Measurements from ENCODE around the gene CRYBA2. TPM values are rescaled to one million over a fixed set of nuclear protein-coding genes. Genes with fewer than 3 reads are reported as not detected.

The CRYBA2 gene
- not detected for total RNA-seq

DNA sequence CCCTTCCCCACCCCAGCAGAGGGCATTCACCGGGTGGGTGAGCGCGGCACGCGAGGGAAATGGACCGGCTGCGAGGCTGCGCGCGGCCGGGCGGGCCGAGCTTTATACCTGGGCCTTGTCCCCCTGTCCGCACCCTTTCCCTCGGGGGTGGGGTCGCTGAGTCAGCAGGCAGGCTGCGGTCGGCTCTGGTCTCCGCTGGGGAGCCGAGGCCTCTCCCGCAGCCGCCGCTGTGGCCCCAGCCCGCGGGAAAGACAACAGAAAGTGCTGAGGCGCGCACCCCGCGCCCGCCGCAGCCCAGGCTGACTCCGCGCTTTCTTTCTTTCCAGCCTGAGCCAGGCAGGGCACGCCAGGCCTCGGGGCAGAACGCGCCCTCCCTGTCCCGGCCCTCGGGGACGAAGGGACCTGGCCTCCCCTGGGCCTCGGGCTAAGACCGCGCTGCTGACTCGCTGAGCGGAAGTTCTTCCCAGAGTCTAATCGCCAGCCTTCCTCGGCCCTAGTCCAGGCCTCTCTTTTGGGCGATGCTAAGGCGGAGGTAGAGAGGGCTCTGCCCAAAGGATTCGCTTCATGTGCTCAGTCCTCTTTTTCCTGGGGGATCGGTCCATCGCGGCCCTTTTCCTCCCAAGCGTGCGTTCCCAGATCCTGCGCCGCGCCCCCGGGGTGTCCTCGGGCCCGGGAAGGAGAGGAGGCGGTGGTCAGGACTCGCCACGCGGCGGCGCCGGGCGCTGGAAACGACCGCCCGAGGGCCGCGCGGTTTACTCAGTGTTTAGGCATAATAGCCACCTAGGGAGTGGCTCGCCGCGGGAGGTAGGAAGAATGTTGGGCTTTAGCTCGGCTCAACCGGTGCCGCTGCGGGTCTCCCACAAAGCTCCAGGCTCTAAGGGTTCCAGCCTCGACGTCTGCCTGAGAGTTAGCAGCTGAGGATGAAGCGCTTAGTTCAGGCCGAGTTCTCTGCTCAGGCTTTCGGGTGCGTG is at the start of gene CRYBA2:
TSS of gene CRYBA2 (minus strand) at position 78 of the 971 bp plus-strand sequence. CDS start 246 bp downstream, outside the sequence.
- H3K27me3 Mint-ChIP-seq = peaks cover 86% of the 10 kb centered on the region
- H3K4me1 Mint-ChIP-seq = peaks cover 8% of the 10 kb centered on the region
- H3K4me3 Mint-ChIP-seq = no peak within 1 kb of the TSS
- no peaks in the 10 kb centered on the region for H3K36me3 Mint-ChIP-seq (ENCODE audit: low read depth)
- H3K27ac Mint-ChIP-seq = no peak within 1 kb of the TSS
- POLR2A ChIA-PET = no interaction called here
- no peak for DNase-seq
- CTCF ChIA-PET = interaction anchor here (0.9 to 7.4 kb wide), 7 partner anchors 13 to 126 kb away, joined by 3 to 51 read pairs (median 5); no protein-coding TSS in a partner anchor
- H3K9me3 Mint-ChIP-seq = no peaks in the 10 kb centered on the region

DNA sequence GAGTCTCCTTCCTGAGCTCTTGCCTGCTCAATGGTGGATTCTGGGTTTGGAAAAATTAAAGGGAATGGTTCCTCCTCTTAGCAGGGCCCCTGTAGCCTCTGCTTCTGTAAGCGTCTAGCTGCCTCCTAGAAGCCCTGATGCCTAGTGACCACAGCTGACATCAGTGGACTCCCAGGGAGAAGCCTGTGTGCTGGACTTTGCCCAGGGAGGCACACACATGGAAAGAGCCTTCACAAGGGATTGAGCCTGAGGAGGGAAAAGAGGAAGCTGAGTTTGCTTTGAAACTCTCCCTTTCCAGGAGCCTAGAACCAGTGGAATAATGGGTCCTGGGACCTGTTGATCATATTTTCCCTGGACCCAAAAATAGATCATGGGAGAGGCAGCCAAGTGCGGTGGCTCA is 49.5 kb upstream of the CRYBA2 start:
- Mint-ChIP-seq H3K27ac (no peak overlapping the region), H3K9me3 (no peaks in the 10 kb centered on the region), H3K36me3 (ENCODE audit: low read depth) (no peaks in the 10 kb centered on the region), H3K4me1 (peaks cover 4% of the 10 kb centered on the region), H3K4me3 (no peak overlapping the region), H3K27me3 (peaks cover 45% of the 10 kb centered on the region)
- CTCF ChIA-PET = interaction anchor here (0.9 to 5.1 kb wide), 6 partner anchors 13 to 252 kb away, joined by 3 to 27 read pairs (median 6); no protein-coding TSS in a partner anchor
- POLR2A ChIA-PET = no interaction called here
- DNase-seq = no peak

GRCh38 chr2:219042157-219042556 is 48.9 kb upstream of the CRYBA2 start:
- Mint-ChIP-seq H3K9me3 (no peaks in the 10 kb centered on the region), H3K4me3 (no peak overlapping the region), H3K4me1 (peaks cover 4% of the 10 kb centered on the region), H3K27ac (no peak overlapping the region), H3K27me3 (peaks cover 45% of the 10 kb centered on the region), H3K36me3 (ENCODE audit: low read depth) (no peaks in the 10 kb centered on the region)
- POLR2A ChIA-PET = no interaction called here
- DNase-seq = no peak
- CTCF ChIA-PET = interaction anchor here (0.8 to 5.1 kb wide), 7 partner anchors 12 to 253 kb away, joined by 3 to 27 read pairs (median 6); no protein-coding TSS in a partner anchor

GRCh38 chr2:219041252-219041651 is 48.0 kb upstream of the CRYBA2 start, which contains the start of gene CFAP65:
Gene CFAP65 (minus strand): TSS chr2:219041516. CDS start chr2:219039048, 2,468 bp downstream.
- H3K4me1 Mint-ChIP-seq = peaks cover 4% of the 10 kb centered on the region
- DNase-seq = peak; percentile 31
- H3K4me3 Mint-ChIP-seq = no peak within 1 kb of the TSS
- no peak within 1 kb of the TSS for H3K27ac Mint-ChIP-seq
- peaks cover 42% of the 10 kb centered on the region for H3K27me3 Mint-ChIP-seq
- H3K36me3 Mint-ChIP-seq (ENCODE audit: low read depth) = no peaks in the 10 kb centered on the region
- POLR2A ChIA-PET = no interaction called here
- no peaks in the 10 kb centered on the region for H3K9me3 Mint-ChIP-seq
- CTCF ChIA-PET = interaction anchor here (0.7 to 5.1 kb wide), 6 partner anchors 11 to 113 kb away, joined by 3 to 27 read pairs (median 4); no protein-coding TSS in a partner anchor

GRCh38 chr2:219038600-219038999 is 45.4 kb upstream of the CRYBA2 start:
- ChIA-PET CTCF (interaction anchor here (5.1 kb wide), 1 partner anchor 9 kb away, joined by 27 read pairs; no protein-coding TSS in a partner anchor), POLR2A (no interaction called here)
- Mint-ChIP-seq H3K36me3 (ENCODE audit: low read depth) (no peaks in the 10 kb centered on the region), H3K4me3 (no peak overlapping the region), H3K9me3 (no peaks in the 10 kb centered on the region), H3K27me3 (peaks cover 55% of the 10 kb centered on the region), H3K27ac (no peak overlapping the region), H3K4me1 (peaks cover 4% of the 10 kb centered on the region)
- no peak for DNase-seq

GRCh38 chr2:219037783-219038499 is 44.7 kb upstream of the CRYBA2 start:
- Mint-ChIP-seq H3K4me1 (peaks cover 4% of the 10 kb centered on the region), H3K9me3 (no peaks in the 10 kb centered on the region), H3K27ac (no peak overlapping the region), H3K36me3 (ENCODE audit: low read depth) (no peaks in the 10 kb centered on the region), H3K4me3 (no peak overlapping the region), H3K27me3 (peaks cover 57% of the 10 kb centered on the region)
- DNase-seq = no peak
- CTCF ChIA-PET = interaction anchor here (1.0 kb wide), 1 partner anchor 33 kb away, joined by 3 read pairs; no protein-coding TSS in a partner anchor
- POLR2A ChIA-PET = no interaction called here

DNA sequence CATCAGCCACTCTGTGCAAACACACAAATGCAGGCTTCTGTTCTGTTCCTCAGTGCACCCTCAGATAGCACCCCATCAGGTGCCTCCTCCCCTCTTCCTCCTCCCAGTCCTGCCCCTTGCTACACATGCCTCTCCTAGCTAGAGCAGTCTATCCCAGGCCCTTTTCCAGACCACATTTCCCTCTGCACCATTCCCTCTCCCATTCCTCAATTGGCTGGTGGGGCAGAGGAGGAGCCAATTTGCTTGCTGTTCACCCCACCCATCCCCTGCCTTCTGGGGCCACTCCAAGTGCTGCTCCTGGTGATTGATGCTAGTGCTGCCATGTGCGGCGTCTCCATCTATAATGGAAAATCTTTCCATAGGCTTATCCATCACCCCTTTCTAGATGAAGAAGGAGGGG is 42.7 kb upstream of the CRYBA2 start:
- CTCF ChIA-PET = no interaction called here
- Mint-ChIP-seq H3K27me3 (peaks cover 51% of the 10 kb centered on the region), H3K27ac (no peak overlapping the region), H3K4me1 (no peaks in the 10 kb centered on the region), H3K9me3 (no peaks in the 10 kb centered on the region), H3K36me3 (ENCODE audit: low read depth) (no peaks in the 10 kb centered on the region), H3K4me3 (no peak overlapping the region)
- POLR2A ChIA-PET = no interaction called here
- DNase-seq = no peak

DNA sequence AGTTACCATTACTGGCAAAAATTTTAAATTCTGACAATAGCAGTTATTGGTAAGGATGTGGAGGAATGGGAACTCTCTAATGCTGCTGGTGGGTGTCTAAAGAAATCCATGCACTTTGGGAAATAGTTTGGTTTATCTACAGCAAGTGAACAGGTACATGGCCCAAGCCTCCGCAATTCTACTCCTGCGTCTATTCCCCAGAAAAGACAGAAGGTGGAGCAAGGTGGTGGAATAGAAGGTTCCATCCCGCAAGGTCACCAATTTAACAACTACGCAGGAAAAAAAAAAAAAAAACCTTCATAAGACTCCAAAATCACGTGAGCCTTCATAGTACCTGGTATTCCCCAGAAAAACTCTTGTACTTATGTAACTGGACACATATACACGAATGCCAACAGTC is 41.6 kb upstream of the CRYBA2 start:
- Mint-ChIP-seq H3K4me1 (no peaks in the 10 kb centered on the region), H3K4me3 (no peak overlapping the region), H3K9me3 (no peaks in the 10 kb centered on the region), H3K27me3 (peaks cover 42% of the 10 kb centered on the region), H3K27ac (no peak overlapping the region), H3K36me3 (ENCODE audit: low read depth) (no peaks in the 10 kb centered on the region)
- ChIA-PET CTCF (no interaction called here), POLR2A (no interaction called here)
- no peak for DNase-seq

DNA sequence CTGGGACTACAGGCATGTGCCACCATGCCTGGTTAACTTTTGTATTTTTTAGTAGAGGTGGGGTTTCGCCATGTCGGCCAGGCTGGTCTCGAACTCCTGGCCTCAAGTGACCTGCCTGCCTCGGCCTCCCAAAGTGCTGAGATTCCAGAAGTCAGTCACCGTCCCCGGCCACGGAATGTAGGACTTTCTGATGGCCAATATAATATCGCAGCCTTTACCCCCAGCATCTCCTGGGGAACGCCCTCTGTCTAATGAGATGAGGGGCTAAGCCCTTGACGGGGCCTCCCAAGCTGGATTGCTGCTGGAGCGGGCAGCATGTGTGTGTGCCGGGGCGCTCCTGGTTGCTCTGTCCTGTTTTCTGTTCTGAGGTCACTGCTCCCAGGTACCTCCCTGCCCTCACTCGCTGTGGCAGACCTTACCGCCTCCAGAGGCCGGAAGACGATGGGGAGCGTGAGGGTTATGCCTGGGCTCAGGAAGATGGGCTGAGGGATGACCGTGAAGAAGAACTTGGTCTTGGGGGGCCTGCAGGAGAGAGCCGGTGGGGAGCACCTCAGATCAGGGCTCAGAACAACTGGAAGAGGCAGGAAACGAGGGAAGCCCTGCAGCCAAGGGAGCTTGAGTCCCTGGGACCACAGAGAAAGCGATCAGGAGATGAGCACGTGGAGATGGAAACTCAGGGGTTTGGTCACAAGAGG is 39.0 kb upstream of the CRYBA2 start:
- ChIA-PET POLR2A (no interaction called here), CTCF (interaction anchor here (4.6 kb wide), 1 partner anchor 123 kb away, joined by 76 read pairs; no protein-coding TSS in a partner anchor)
- H3K27me3 Mint-ChIP-seq = peaks cover 33% of the 10 kb centered on the region
- no peaks in the 10 kb centered on the region for H3K4me1 Mint-ChIP-seq
- H3K36me3 Mint-ChIP-seq (ENCODE audit: low read depth) = no peaks in the 10 kb centered on the region
- H3K9me3 Mint-ChIP-seq = no peaks in the 10 kb centered on the region
- H3K27ac Mint-ChIP-seq = no peak overlapping the region
- no peak overlapping the region for H3K4me3 Mint-ChIP-seq
- no peak for DNase-seq

- Mint-ChIP-seq H3K27me3 (peaks cover 33% of the 10 kb centered on the region), H3K4me3 (no peak overlapping the region), H3K27ac (no peak overlapping the region), H3K4me1 (no peaks in the 10 kb centered on the region), H3K9me3 (no peaks in the 10 kb centered on the region), H3K36me3 (ENCODE audit: low read depth) (no peaks in the 10 kb centered on the region)
- CTCF ChIA-PET = interaction anchor here (1.4 to 4.6 kb wide), 4 partner anchors 10 to 124 kb away, joined by 3 to 76 read pairs (median 20); partner anchors contain the start of gene CFAP65
- no peak for DNase-seq
- POLR2A ChIA-PET = no interaction called here
Measured at GRCh38 chr2:219031005-219031738, 38.0 kb upstream of the CRYBA2 start.

- H3K27me3 Mint-ChIP-seq = peaks cover 28% of the 10 kb centered on the region
- H3K27ac Mint-ChIP-seq = no peak overlapping the region
- no peak for DNase-seq
- no peak overlapping the region for H3K4me3 Mint-ChIP-seq
- CTCF ChIA-PET = interaction anchor here (0.6 to 4.6 kb wide), 36 partner anchors 10 to 358 kb away, joined by 3 to 76 read pairs (median 4); partner anchors contain the start of genes CFAP65 and DNPEP
- H3K9me3 Mint-ChIP-seq = no peaks in the 10 kb centered on the region
- H3K36me3 Mint-ChIP-seq (ENCODE audit: low read depth) = no peaks in the 10 kb centered on the region
- POLR2A ChIA-PET = interaction anchor here (0.5 to 1.3 kb wide), 2 partner anchors 10 to 150 kb away, joined by 3 read pairs; no protein-coding TSS in a partner anchor
- no peaks in the 10 kb centered on the region for H3K4me1 Mint-ChIP-seq
Measured at GRCh38 chr2:219030177-219030940, 37.1 kb upstream of the CRYBA2 start.

Measured in activated CD4-positive, alpha-beta memory T cell treated with anti-CD3 and anti-CD28 coated beads, Interleukin-2, amount 10 ng/mL, durations not matched to agents 7 days and 5 days (primary cell).